ENCODE measurements around the gene ZDHHC8.

ZDHHC8 gene

GRCh38 chr22:20152464-20152890 is 20.9 kb downstream of the ZDHHC8 start:
- peaks cover 12% of the 10 kb centered on the region for H3K4me1 ChIP-seq (ENCODE audit: control insufficient read depth, insufficient read depth, low read depth, low read length)
- H2BK15ac ChIP-seq (ENCODE audit: low read depth, poor library complexity, severe bottlenecking) = peak overlapping the region; percentile 36
- H3K18ac ChIP-seq (ENCODE audit: low read depth in 1 of 2, low read length in 2 of 2) = no peak overlapping the region
- H3K4ac ChIP-seq (ENCODE audit: low read depth in 1 of 2, low read length in 2 of 2) = no peak overlapping the region
- H3K23ac ChIP-seq (ENCODE audit: low read length in 2 of 2) = no peak overlapping the region
- H3K4me2 ChIP-seq (ENCODE audit: low read length, poor library complexity, severe bottlenecking) = no peak overlapping the region
- H3K27ac ChIP-seq (ENCODE audit: low read length, poor library complexity, severe bottlenecking) = no peak overlapping the region
- DNase-seq = no peak
- no peak overlapping the region for H2AK5ac ChIP-seq (ENCODE audit: low read length, severe bottlenecking)
- H3K14ac ChIP-seq (ENCODE audit: low read length in 2 of 2) = no peak overlapping the region
- H3K79me1 ChIP-seq (replicated peaks; ENCODE audit: low read length, poor library complexity, severe bottlenecking) = peaks cover 6% of the 10 kb centered on the region
- H2BK120ac ChIP-seq (ENCODE audit: low read depth, low read length) = no peak overlapping the region
- H2BK5ac ChIP-seq (ENCODE audit: low read depth, low read length, poor library complexity, severe bottlenecking) = no peak overlapping the region
- no peak overlapping the region for H3K9ac ChIP-seq (ENCODE audit: low read length)
- WGBS = 89% methylated on average over 14 of the region's 14 CpGs
- no peak overlapping the region for H3K4me3 ChIP-seq (ENCODE audit: insufficient read depth in 1 of 2, low read depth in 1 of 2, low read length in 2 of 2)
- no peaks in the 10 kb centered on the region for H3K9me3 ChIP-seq (ENCODE audit: control insufficient read depth, low read length)
- H4K91ac ChIP-seq (ENCODE audit: low read length) = no peak overlapping the region
- no peak overlapping the region for H2AFZ ChIP-seq (ENCODE audit: low read depth, low read length)
- no peak overlapping the region for H4K8ac ChIP-seq (ENCODE audit: low read length)
- no peak overlapping the region for H2BK12ac ChIP-seq (ENCODE audit: low read length in 2 of 2)
- H3K36me3 ChIP-seq (ENCODE audit: control insufficient read depth in 1 of 2, insufficient read depth in 2 of 2, low read depth in 1 of 2, low read length in 2 of 2) = peaks cover 0 to 17% of the 10 kb centered on the region in 2 experiments
- peaks cover 0 to 27% of the 10 kb centered on the region in 2 experiments for H3K27me3 ChIP-seq (ENCODE audit: control insufficient read depth in 1 of 2, insufficient read depth in 1 of 2, low read length in 2 of 2)

GRCh38 chr22:20153945-20154344 is 22.3 kb downstream of the ZDHHC8 start:
- no peak overlapping the region for H3K4ac ChIP-seq (ENCODE audit: low read depth in 1 of 2, low read length in 2 of 2)
- no peak overlapping the region for H3K23ac ChIP-seq (ENCODE audit: low read length in 2 of 2)
- no peak overlapping the region for H4K91ac ChIP-seq (ENCODE audit: low read length)
- no peaks in the 10 kb centered on the region for H3K9me3 ChIP-seq (ENCODE audit: control insufficient read depth, low read length)
- peaks cover 0 to 7% of the 10 kb centered on the region in 2 experiments for H3K36me3 ChIP-seq (ENCODE audit: control insufficient read depth in 1 of 2, insufficient read depth in 2 of 2, low read depth in 1 of 2, low read length in 2 of 2)
- no peak overlapping the region for H2AK5ac ChIP-seq (ENCODE audit: low read length, severe bottlenecking)
- H3K4me2 ChIP-seq (ENCODE audit: low read length, poor library complexity, severe bottlenecking) = no peak overlapping the region
- no peak overlapping the region for H3K27ac ChIP-seq (ENCODE audit: low read length, poor library complexity, severe bottlenecking)
- no peak overlapping the region for H2BK15ac ChIP-seq (ENCODE audit: low read depth, poor library complexity, severe bottlenecking)
- H3K14ac ChIP-seq (ENCODE audit: low read length in 2 of 2) = peak overlapping the region in 1 of 2 experiments; percentile 76
- no peak overlapping the region for H3K4me3 ChIP-seq (ENCODE audit: insufficient read depth in 1 of 2, low read depth in 1 of 2, low read length in 2 of 2)
- WGBS = 74% methylated on average over 16 of the region's 16 CpGs
- H3K4me1 ChIP-seq (ENCODE audit: control insufficient read depth, insufficient read depth, low read depth, low read length) = peaks cover 10% of the 10 kb centered on the region
- no peak overlapping the region for H2AFZ ChIP-seq (ENCODE audit: low read depth, low read length)
- H3K18ac ChIP-seq (ENCODE audit: low read depth in 1 of 2, low read length in 2 of 2) = peak overlapping the region in 1 of 2 experiments; percentile 42
- H3K9ac ChIP-seq (ENCODE audit: low read length) = no peak overlapping the region
- H2BK120ac ChIP-seq (ENCODE audit: low read depth, low read length) = no peak overlapping the region
- H3K27me3 ChIP-seq (ENCODE audit: control insufficient read depth in 1 of 2, insufficient read depth in 1 of 2, low read length in 2 of 2) = peaks cover 10 to 41% of the 10 kb centered on the region in 2 experiments
- H2BK5ac ChIP-seq (ENCODE audit: low read depth, low read length, poor library complexity, severe bottlenecking) = no peak overlapping the region
- H2BK12ac ChIP-seq (ENCODE audit: low read length in 2 of 2) = no peak overlapping the region
- no peak for DNase-seq
- peak overlapping the region; percentile 55 for H4K8ac ChIP-seq (ENCODE audit: low read length)
- H3K79me1 ChIP-seq (replicated peaks; ENCODE audit: low read length, poor library complexity, severe bottlenecking) = no peaks in the 10 kb centered on the region

- Histone ChIP-seq H3K4me1 (ENCODE audit: control insufficient read depth, insufficient read depth, low read depth, low read length) (peaks cover 7% of the 10 kb centered on the region), H2AK5ac (ENCODE audit: low read length, severe bottlenecking) (no peak overlapping the region), H3K14ac (ENCODE audit: low read length in 2 of 2) (no peak overlapping the region), H2BK120ac (ENCODE audit: low read depth, low read length) (no peak overlapping the region), H3K18ac (ENCODE audit: low read depth in 1 of 2, low read length in 2 of 2) (no peak overlapping the region), H2BK15ac (ENCODE audit: low read depth, poor library complexity, severe bottlenecking) (no peak overlapping the region), H3K27ac (ENCODE audit: low read length, poor library complexity, severe bottlenecking) (no peak overlapping the region), H3K4me2 (ENCODE audit: low read length, poor library complexity, severe bottlenecking) (no peak overlapping the region), H3K79me1 (replicated peaks; ENCODE audit: low read length, poor library complexity, severe bottlenecking) (no peaks in the 10 kb centered on the region), H4K91ac (ENCODE audit: low read length) (peak overlapping the region; percentile 15), H2BK5ac (ENCODE audit: low read depth, low read length, poor library complexity, severe bottlenecking) (no peak overlapping the region), H3K23ac (ENCODE audit: low read length in 2 of 2) (no peak overlapping the region), H3K27me3 (ENCODE audit: control insufficient read depth in 1 of 2, insufficient read depth in 1 of 2, low read length in 2 of 2) (peaks cover 10 to 45% of the 10 kb centered on the region in 2 experiments), H3K4ac (ENCODE audit: low read depth in 1 of 2, low read length in 2 of 2) (no peak overlapping the region), H2AFZ (ENCODE audit: low read depth, low read length) (no peak overlapping the region), H4K8ac (ENCODE audit: low read length) (no peak overlapping the region), H3K4me3 (ENCODE audit: insufficient read depth in 1 of 2, low read depth in 1 of 2, low read length in 2 of 2) (no peak overlapping the region), H3K9me3 (ENCODE audit: control insufficient read depth, low read length) (no peaks in the 10 kb centered on the region), H2BK12ac (ENCODE audit: low read length in 2 of 2) (no peak overlapping the region), H3K36me3 (ENCODE audit: control insufficient read depth in 1 of 2, insufficient read depth in 2 of 2, low read depth in 1 of 2, low read length in 2 of 2) (peaks cover 0 to under 1% of the 10 kb centered on the region in 2 experiments), H3K9ac (ENCODE audit: low read length) (no peak overlapping the region)
- 78% methylated on average over 13 of the region's 14 CpGs for WGBS
- no peak for DNase-seq
Observed at GRCh38 chr22:20154602-20155187, 23.1 kb downstream of the ZDHHC8 start.

GRCh38 chr22:20155330-20156041 is 23.9 kb downstream of the ZDHHC8 start:
- Histone ChIP-seq H3K23ac (ENCODE audit: low read length in 2 of 2) (no peak overlapping the region), H3K79me1 (replicated peaks; ENCODE audit: low read length, poor library complexity, severe bottlenecking) (no peaks in the 10 kb centered on the region)

More at GRCh38 chr22:20155330-20156041, 23.9 kb downstream of the ZDHHC8 start:
- Histone ChIP-seq H3K9ac (ENCODE audit: low read length) (no peak overlapping the region), H3K14ac (ENCODE audit: low read length in 2 of 2) (no peak overlapping the region), H4K91ac (ENCODE audit: low read length) (no peak overlapping the region), H2BK15ac (ENCODE audit: low read depth, poor library complexity, severe bottlenecking) (no peak overlapping the region), H3K36me3 (ENCODE audit: control insufficient read depth in 1 of 2, insufficient read depth in 2 of 2, low read depth in 1 of 2, low read length in 2 of 2) (no peaks in the 10 kb centered on the region), H3K27me3 (ENCODE audit: control insufficient read depth in 1 of 2, insufficient read depth in 1 of 2, low read length in 2 of 2) (peaks cover 16 to 53% of the 10 kb centered on the region in 2 experiments), H3K4me1 (ENCODE audit: control insufficient read depth, insufficient read depth, low read depth, low read length) (peaks cover 7% of the 10 kb centered on the region), H3K4ac (ENCODE audit: low read depth in 1 of 2, low read length in 2 of 2) (no peak overlapping the region), H3K4me3 (ENCODE audit: insufficient read depth in 1 of 2, low read depth in 1 of 2, low read length in 2 of 2) (no peak overlapping the region), H3K18ac (ENCODE audit: low read depth in 1 of 2, low read length in 2 of 2) (no peak overlapping the region), H3K27ac (ENCODE audit: low read length, poor library complexity, severe bottlenecking) (no peak overlapping the region), H2AK5ac (ENCODE audit: low read length, severe bottlenecking) (no peak overlapping the region), H3K4me2 (ENCODE audit: low read length, poor library complexity, severe bottlenecking) (no peak overlapping the region), H3K9me3 (ENCODE audit: control insufficient read depth, low read length) (no peaks in the 10 kb centered on the region), H2AFZ (ENCODE audit: low read depth, low read length) (no peak overlapping the region), H2BK5ac (ENCODE audit: low read depth, low read length, poor library complexity, severe bottlenecking) (no peak overlapping the region), H2BK12ac (ENCODE audit: low read length in 2 of 2) (no peak overlapping the region), H2BK120ac (ENCODE audit: low read depth, low read length) (no peak overlapping the region), H4K8ac (ENCODE audit: low read length) (no peak overlapping the region)
- WGBS = 83% methylated on average over 26 of the region's 30 CpGs
- DNase-seq = no peak
